ENCODE measurements around the gene MACROD2. TPM values are rescaled to one million over a fixed set of nuclear protein-coding genes. Genes with fewer than 3 reads are reported as not detected.

The MACROD2 gene
- polyA plus RNA-seq, 1 donor from 2014 or later = 23.2 TPM

DNA sequence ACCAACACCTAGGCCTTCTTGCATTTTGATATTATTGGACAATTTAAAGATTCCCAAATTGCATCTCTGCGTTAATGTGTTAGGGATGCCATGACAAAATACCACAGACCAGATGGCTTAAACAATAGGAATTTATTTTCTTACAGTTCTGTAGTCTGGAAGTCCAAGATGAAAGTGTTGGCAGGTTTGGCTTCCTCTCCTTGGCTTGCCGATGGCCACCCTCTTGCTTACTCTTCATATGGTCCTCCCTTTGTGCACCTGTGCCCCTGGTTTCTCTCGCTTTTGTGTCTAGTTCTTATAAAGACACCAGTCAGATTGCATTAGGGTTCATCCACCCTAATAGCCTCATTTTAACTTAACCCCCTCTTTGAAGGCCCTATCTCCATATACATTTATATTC lies 1184.5 kb downstream of the MACROD2 start:
- no peaks in the 10 kb centered on the region for H3K9me3 ChIP-seq (ENCODE audit: low read length)
- no peak overlapping the region for H3K27ac ChIP-seq (ENCODE audit: low read length)
- H3K9me2 ChIP-seq (ENCODE audit: insufficient read depth, low read length) = no peaks in the 10 kb centered on the region
- H3K4me2 ChIP-seq (ENCODE audit: low read length) = no peak overlapping the region
- H3K9ac ChIP-seq (ENCODE audit: low read length) = no peak overlapping the region
- H4K20me1 ChIP-seq (ENCODE audit: insufficient read depth) = no peaks in the 10 kb centered on the region
- no peaks in the 10 kb centered on the region for H3K27me3 ChIP-seq (ENCODE audit: insufficient read depth, low read depth, low read length)
- no peaks in the 10 kb centered on the region for H3K36me3 ChIP-seq (ENCODE audit: insufficient read depth, low read length)
- no peak overlapping the region for H3K4me3 ChIP-seq (ENCODE audit: low read length)
- TF ChIP-seq, protein P1, sequence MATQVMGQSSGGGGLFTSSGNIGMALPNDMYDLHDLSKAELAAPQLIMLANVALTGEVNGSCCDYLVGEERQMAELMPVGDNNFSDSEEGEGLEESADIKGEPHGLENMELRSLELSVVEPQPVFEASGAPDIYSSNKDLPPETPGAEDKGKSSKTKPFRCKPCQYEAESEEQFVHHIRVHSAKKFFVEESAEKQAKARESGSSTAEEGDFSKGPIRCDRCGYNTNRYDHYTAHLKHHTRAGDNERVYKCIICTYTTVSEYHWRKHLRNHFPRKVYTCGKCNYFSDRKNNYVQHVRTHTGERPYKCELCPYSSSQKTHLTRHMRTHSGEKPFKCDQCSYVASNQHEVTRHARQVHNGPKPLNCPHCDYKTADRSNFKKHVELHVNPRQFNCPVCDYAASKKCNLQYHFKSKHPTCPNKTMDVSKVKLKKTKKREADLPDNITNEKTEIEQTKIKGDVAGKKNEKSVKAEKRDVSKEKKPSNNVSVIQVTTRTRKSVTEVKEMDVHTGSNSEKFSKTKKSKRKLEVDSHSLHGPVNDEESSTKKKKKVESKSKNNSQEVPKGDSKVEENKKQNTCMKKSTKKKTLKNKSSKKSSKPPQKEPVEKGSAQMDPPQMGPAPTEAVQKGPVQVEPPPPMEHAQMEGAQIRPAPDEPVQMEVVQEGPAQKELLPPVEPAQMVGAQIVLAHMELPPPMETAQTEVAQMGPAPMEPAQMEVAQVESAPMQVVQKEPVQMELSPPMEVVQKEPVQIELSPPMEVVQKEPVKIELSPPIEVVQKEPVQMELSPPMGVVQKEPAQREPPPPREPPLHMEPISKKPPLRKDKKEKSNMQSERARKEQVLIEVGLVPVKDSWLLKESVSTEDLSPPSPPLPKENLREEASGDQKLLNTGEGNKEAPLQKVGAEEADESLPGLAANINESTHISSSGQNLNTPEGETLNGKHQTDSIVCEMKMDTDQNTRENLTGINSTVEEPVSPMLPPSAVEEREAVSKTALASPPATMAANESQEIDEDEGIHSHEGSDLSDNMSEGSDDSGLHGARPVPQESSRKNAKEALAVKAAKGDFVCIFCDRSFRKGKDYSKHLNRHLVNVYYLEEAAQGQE (IDR thresholded peaks at IDR 0.05; ENCODE audit: borderline replicate concordance) = no peak
- no peak for TF ChIP-seq SMC3 (conservative IDR thresholded peaks at IDR 0.05; ENCODE audit: poor library complexity)
- H3K79me2 ChIP-seq (replicated peaks; ENCODE audit: insufficient read depth, low read length) = no peaks in the 10 kb centered on the region
- no peak overlapping the region for H2AFZ ChIP-seq (ENCODE audit: low read depth, low read length)
- H3F3A ChIP-seq (ENCODE audit: insufficient read depth, low read length, poor library complexity, severe bottlenecking) = no peaks in the 10 kb centered on the region

DNA sequence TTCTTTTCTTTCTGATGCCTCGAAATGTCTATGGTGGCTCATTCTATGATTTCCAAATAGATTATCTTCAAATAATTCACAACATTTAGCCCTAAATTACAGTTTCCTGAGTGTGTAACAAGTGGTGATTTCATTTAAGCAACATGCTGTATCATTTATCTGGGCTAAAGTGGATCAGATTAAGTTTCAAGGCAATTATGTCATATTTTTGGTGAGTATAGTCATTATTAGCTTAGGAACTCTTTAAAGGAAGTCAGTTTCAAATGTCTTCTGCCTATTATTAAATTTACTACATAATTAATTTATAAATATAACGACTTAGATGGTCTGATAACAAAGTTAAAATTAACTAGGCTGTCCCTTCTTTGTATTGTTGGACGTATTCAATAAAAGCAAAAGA lies 1190.0 kb downstream of the MACROD2 start:
- Histone ChIP-seq H3K27me3 (ENCODE audit: insufficient read depth, low read depth, low read length) (no peaks in the 10 kb centered on the region), H3K9ac (ENCODE audit: low read length) (no peak overlapping the region), H3K27ac (ENCODE audit: low read length) (no peak overlapping the region), H2AFZ (ENCODE audit: low read depth, low read length) (no peak overlapping the region), H3K79me2 (replicated peaks; ENCODE audit: insufficient read depth, low read length) (no peaks in the 10 kb centered on the region), H3K4me3 (ENCODE audit: low read length) (no peak overlapping the region), H3F3A (ENCODE audit: insufficient read depth, low read length, poor library complexity, severe bottlenecking) (no peaks in the 10 kb centered on the region), H4K20me1 (ENCODE audit: insufficient read depth) (no peaks in the 10 kb centered on the region), H3K9me3 (ENCODE audit: low read length) (no peaks in the 10 kb centered on the region), H3K4me2 (ENCODE audit: low read length) (no peak overlapping the region), H3K9me2 (ENCODE audit: insufficient read depth, low read length) (no peaks in the 10 kb centered on the region), H3K36me3 (ENCODE audit: insufficient read depth, low read length) (no peaks in the 10 kb centered on the region)
- TF ChIP-seq, protein P2, sequence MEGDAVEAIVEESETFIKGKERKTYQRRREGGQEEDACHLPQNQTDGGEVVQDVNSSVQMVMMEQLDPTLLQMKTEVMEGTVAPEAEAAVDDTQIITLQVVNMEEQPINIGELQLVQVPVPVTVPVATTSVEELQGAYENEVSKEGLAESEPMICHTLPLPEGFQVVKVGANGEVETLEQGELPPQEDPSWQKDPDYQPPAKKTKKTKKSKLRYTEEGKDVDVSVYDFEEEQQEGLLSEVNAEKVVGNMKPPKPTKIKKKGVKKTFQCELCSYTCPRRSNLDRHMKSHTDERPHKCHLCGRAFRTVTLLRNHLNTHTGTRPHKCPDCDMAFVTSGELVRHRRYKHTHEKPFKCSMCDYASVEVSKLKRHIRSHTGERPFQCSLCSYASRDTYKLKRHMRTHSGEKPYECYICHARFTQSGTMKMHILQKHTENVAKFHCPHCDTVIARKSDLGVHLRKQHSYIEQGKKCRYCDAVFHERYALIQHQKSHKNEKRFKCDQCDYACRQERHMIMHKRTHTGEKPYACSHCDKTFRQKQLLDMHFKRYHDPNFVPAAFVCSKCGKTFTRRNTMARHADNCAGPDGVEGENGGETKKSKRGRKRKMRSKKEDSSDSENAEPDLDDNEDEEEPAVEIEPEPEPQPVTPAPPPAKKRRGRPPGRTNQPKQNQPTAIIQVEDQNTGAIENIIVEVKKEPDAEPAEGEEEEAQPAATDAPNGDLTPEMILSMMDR (IDR thresholded peaks at IDR 0.05; ENCODE audit: poor library complexity, severe bottlenecking) = no peak
- TF ChIP-seq RAD21 (conservative IDR thresholded peaks at IDR 0.05) = no peak
- TF ChIP-seq EZH2 (IDR thresholded peaks at IDR 0.05; ENCODE audit: borderline replicate concordance, insufficient read depth, low read length, poor library complexity, severe bottlenecking) = no peak
- no peak for TF ChIP-seq MXI1 (conservative IDR thresholded peaks at IDR 0.05; ENCODE audit: poor library complexity, severe bottlenecking)
- TF ChIP-seq POLR2AphosphoS5 (IDR thresholded peaks at IDR 0.05) = no peak

DNA sequence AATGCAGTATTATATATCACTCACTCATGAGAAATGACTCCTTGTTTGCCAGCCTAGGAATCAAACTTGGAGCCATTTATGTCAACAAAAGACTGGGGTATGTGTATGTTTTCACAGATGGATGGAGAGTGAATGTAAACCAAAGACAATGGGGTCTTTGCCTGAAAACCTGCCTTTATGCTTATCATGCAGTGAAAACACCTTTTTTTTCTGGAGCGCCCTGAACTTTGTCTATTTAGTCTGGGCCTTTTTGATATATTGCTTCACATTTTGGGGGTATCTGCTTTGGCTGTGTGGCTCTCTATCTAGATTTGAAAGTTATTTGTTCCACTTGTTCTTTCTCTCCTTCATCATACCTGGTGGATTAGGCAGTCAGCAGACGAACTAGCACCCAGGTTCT lies 1190.6 kb downstream of the MACROD2 start:
- H3K9me3 ChIP-seq (ENCODE audit: low read length) = no peaks in the 10 kb centered on the region
- TF ChIP-seq POLR2AphosphoS5 (IDR thresholded peaks at IDR 0.05) = no peak
- TF ChIP-seq EP300 (conservative IDR thresholded peaks at IDR 0.05; ENCODE audit: poor library complexity, severe bottlenecking) = no peak
- no peak for TF ChIP-seq TAF1 (IDR thresholded peaks at IDR 0.05; ENCODE audit: low read depth)
- TF ChIP-seq, protein P2 (IDR thresholded peaks at IDR 0.05; ENCODE audit: poor library complexity, severe bottlenecking) = no peak
- TF ChIP-seq MXI1 (conservative IDR thresholded peaks at IDR 0.05; ENCODE audit: poor library complexity, severe bottlenecking) = no peak
- TF ChIP-seq SMC3 (conservative IDR thresholded peaks at IDR 0.05; ENCODE audit: poor library complexity) = no peak
- no peak for TF ChIP-seq RAD21 (conservative IDR thresholded peaks at IDR 0.05)
- TF ChIP-seq, protein P1 (IDR thresholded peaks at IDR 0.05; ENCODE audit: borderline replicate concordance) = no peak
- TF ChIP-seq EZH2 (IDR thresholded peaks at IDR 0.05; ENCODE audit: borderline replicate concordance, insufficient read depth, low read length, poor library complexity, severe bottlenecking) = no peak
- no peaks in the 10 kb centered on the region for H3K9me2 ChIP-seq (ENCODE audit: insufficient read depth, low read length)
- H3K9ac ChIP-seq (ENCODE audit: low read length) = no peak overlapping the region
- H3K4me3 ChIP-seq (ENCODE audit: low read length) = no peak overlapping the region
- H3F3A ChIP-seq (ENCODE audit: insufficient read depth, low read length, poor library complexity, severe bottlenecking) = no peaks in the 10 kb centered on the region
- H4K20me1 ChIP-seq (ENCODE audit: insufficient read depth) = no peaks in the 10 kb centered on the region
- no peak overlapping the region for H3K27ac ChIP-seq (ENCODE audit: low read length)
- H3K79me2 ChIP-seq (replicated peaks; ENCODE audit: insufficient read depth, low read length) = no peaks in the 10 kb centered on the region
- no peak overlapping the region for H2AFZ ChIP-seq (ENCODE audit: low read depth, low read length)
- no peaks in the 10 kb centered on the region for H3K27me3 ChIP-seq (ENCODE audit: insufficient read depth, low read depth, low read length)
- H3K36me3 ChIP-seq (ENCODE audit: insufficient read depth, low read length) = no peaks in the 10 kb centered on the region
- no peak overlapping the region for H3K4me2 ChIP-seq (ENCODE audit: low read length)
